Stomach smooth muscle (tissue), 2 donors: ENCODE results near the gene CCT5.

Experiments used
- H3K27ac ChIP-seq: one replicate; pipeline ENCODE4 v1.7.0; 2013; ENCODE audit warnings: mild to moderate bottlenecking, low read length, inconsistent platforms
- H3K27me3 ChIP-seq, 2 donors: one replicate each; pipeline ENCODE4 v1.7.0; 2013; ENCODE audit warnings: low read length in 2 of 2; ENCODE audit not compliant: insufficient read depth in 2 of 2, control insufficient read depth in 1 of 2
- H3K36me3 ChIP-seq, 2 donors: one replicate each; pipeline ENCODE4 v1.7.0; 2013; ENCODE audit warnings: low read length in 2 of 2; ENCODE audit not compliant: control insufficient read depth in 2 of 2, insufficient read depth in 2 of 2
- H3K4me1 ChIP-seq: one replicate; pipeline ENCODE4 v1.7.0; 2013; ENCODE audit warnings: low read length; ENCODE audit not compliant: control insufficient read depth, insufficient read depth
- H3K4me3 ChIP-seq, 2 donors: one replicate each; pipeline ENCODE4 v1.7.0; 2013; ENCODE audit warnings: low read length in 2 of 2
- H3K9ac ChIP-seq, 2 donors: one replicate each; pipeline ENCODE4 v1.7.0; 2013; ENCODE audit warnings: low read length in 2 of 2, mild to moderate bottlenecking in 1 of 2
- H3K9me3 ChIP-seq, 2 donors: one replicate each; pipeline ENCODE4 v1.7.0; 2013; ENCODE audit warnings: low read length in 2 of 2; ENCODE audit not compliant: control insufficient read depth in 2 of 2
- donor health status: healthy.
- donor health status: Pancreatic carcinoma.

The CCT5 gene

GRCh38 chr5:10220248-10220647, 29.8 kb upstream of the CCT5 start:
- Histone ChIP-seq H3K4me3 (no peak overlapping the region), H3K27me3 (no peaks in the 10 kb centered on the region), H3K9me3 (no peaks in the 10 kb centered on the region), H3K27ac (no peak overlapping the region), H3K36me3 (peaks cover 0 to 3% of the 10 kb centered on the region in 2 donors), H3K9ac (no peak overlapping the region), H3K4me1 (no peaks in the 10 kb centered on the region)

GRCh38 chr5:10222326-10222725, 27.8 kb upstream of the CCT5 start:
- no peak overlapping the region for H3K27ac ChIP-seq
- no peaks in the 10 kb centered on the region for H3K4me1 ChIP-seq
- peaks cover 0 to 6% of the 10 kb centered on the region in 2 donors for H3K36me3 ChIP-seq
- H3K9ac ChIP-seq, result no peak overlapping the region
- no peaks in the 10 kb centered on the region for H3K27me3 ChIP-seq
- no peak overlapping the region for H3K4me3 ChIP-seq
- no peaks in the 10 kb centered on the region for H3K9me3 ChIP-seq

GRCh38 chr5:10227379-10227778, 22.7 kb upstream of the CCT5 start:
- Histone ChIP-seq H3K9ac (no peak overlapping the region), H3K9me3 (no peaks in the 10 kb centered on the region), H3K4me1 (no peaks in the 10 kb centered on the region), H3K4me3 (no peak overlapping the region), H3K27ac (no peak overlapping the region), H3K27me3 (no peaks in the 10 kb centered on the region), H3K36me3 (peaks cover 8 to 9% of the 10 kb centered on the region in 2 donors)

GRCh38 chr5:10228288-10228687, 21.8 kb upstream of the CCT5 start:
- H3K36me3 ChIP-seq, result peaks cover 8 to 11% of the 10 kb centered on the region in 2 donors

GRCh38 chr5:10229306-10230048, 20.6 kb upstream of the CCT5 start:
- H3K27ac ChIP-seq, result no peak overlapping the region
- H3K9ac ChIP-seq, result no peak overlapping the region
- peaks cover 2% of the 10 kb centered on the region for H3K4me1 ChIP-seq
- H3K9me3 ChIP-seq, result no peaks in the 10 kb centered on the region
- H3K4me3 ChIP-seq, result no peak overlapping the region
- peaks cover 8 to 11% of the 10 kb centered on the region in 2 donors for H3K36me3 ChIP-seq
- H3K27me3 ChIP-seq, result no peaks in the 10 kb centered on the region

More at GRCh38 chr5:10228288-10228687, 21.8 kb upstream of the CCT5 start:
- no peak overlapping the region for H3K9ac ChIP-seq
- H3K4me3 ChIP-seq, result no peak overlapping the region
- H3K9me3 ChIP-seq, result no peaks in the 10 kb centered on the region
- no peaks in the 10 kb centered on the region for H3K27me3 ChIP-seq
- peaks cover 2% of the 10 kb centered on the region for H3K4me1 ChIP-seq
- no peak overlapping the region for H3K27ac ChIP-seq

- H3K27me3 ChIP-seq, result no peaks in the 10 kb centered on the region
These were observed 17.7 kb upstream of the CCT5 start for GRCh38 chr5:10232386-10232785.

GRCh38 chr5:10233011-10233410, 17.1 kb upstream of the CCT5 start:
- peaks cover 14 to 22% of the 10 kb centered on the region in 2 donors for H3K36me3 ChIP-seq
- no peak overlapping the region for H3K27ac ChIP-seq
- no peak overlapping the region for H3K9ac ChIP-seq
- no peak overlapping the region for H3K4me3 ChIP-seq
- peaks cover 2% of the 10 kb centered on the region for H3K4me1 ChIP-seq
- no peaks in the 10 kb centered on the region for H3K9me3 ChIP-seq
- H3K27me3 ChIP-seq, result no peaks in the 10 kb centered on the region

More at GRCh38 chr5:10232386-10232785, 17.7 kb upstream of the CCT5 start:
- Histone ChIP-seq H3K36me3 (peaks cover 14 to 24% of the 10 kb centered on the region in 2 donors), H3K9me3 (no peaks in the 10 kb centered on the region), H3K4me1 (peaks cover 2% of the 10 kb centered on the region), H3K9ac (no peak overlapping the region), H3K4me3 (no peak overlapping the region), H3K27ac (no peak overlapping the region)

GRCh38 chr5:10233505-10233904, 16.6 kb upstream of the CCT5 start:
- Histone ChIP-seq H3K9ac (no peak overlapping the region), H3K27me3 (no peaks in the 10 kb centered on the region), H3K36me3 (peaks cover 16 to 22% of the 10 kb centered on the region in 2 donors), H3K9me3 (no peaks in the 10 kb centered on the region), H3K4me1 (peaks cover 2% of the 10 kb centered on the region), H3K27ac (no peak overlapping the region), H3K4me3 (no peak overlapping the region)

GRCh38 chr5:10235350-10235749, 14.7 kb upstream of the CCT5 start:
- Histone ChIP-seq H3K27me3 (no peaks in the 10 kb centered on the region), H3K4me3 (no peak overlapping the region), H3K4me1 (peaks cover 2% of the 10 kb centered on the region), H3K9me3 (no peaks in the 10 kb centered on the region), H3K36me3 (peaks cover 11 to 17% of the 10 kb centered on the region in 2 donors), H3K9ac (no peak overlapping the region), H3K27ac (no peak overlapping the region)

- Histone ChIP-seq H3K36me3 (no peaks in the 10 kb centered on the region), H3K27me3 (no peaks in the 10 kb centered on the region), H3K9ac (no peak overlapping the region), H3K4me1 (peaks cover 3% of the 10 kb centered on the region), H3K27ac (no peak overlapping the region), H3K4me3 (no peak overlapping the region), H3K9me3 (no peaks in the 10 kb centered on the region)
These were observed 6.3 kb upstream of the CCT5 start for GRCh38 chr5:10243660-10244240.

GRCh38 chr5:10244342-10244944, 5.6 kb upstream of the CCT5 start:
- H3K4me1 ChIP-seq, result peaks cover 7% of the 10 kb centered on the region
- no peak overlapping the region for H3K27ac ChIP-seq
- H3K9me3 ChIP-seq, result no peaks in the 10 kb centered on the region
- no peak overlapping the region for H3K4me3 ChIP-seq
- H3K36me3 ChIP-seq, result no peaks in the 10 kb centered on the region
- no peaks in the 10 kb centered on the region for H3K27me3 ChIP-seq
- no peak overlapping the region for H3K9ac ChIP-seq
